Bone marrow (tissue), 2 donors: ENCODE data around the gene OMA1.
"Not testable (repeated sequence)": the region's sequence is repeated elsewhere in the genome, so short reads cannot be mapped to it uniquely, and the experiment has no call there.

ENCODE experiments used
- DNase-seq, 2 donors: peaks; one replicate each; lab custom pipeline; 2025; lab: John Stamatoyannopoulos, UW

The OMA1 gene

DNA sequence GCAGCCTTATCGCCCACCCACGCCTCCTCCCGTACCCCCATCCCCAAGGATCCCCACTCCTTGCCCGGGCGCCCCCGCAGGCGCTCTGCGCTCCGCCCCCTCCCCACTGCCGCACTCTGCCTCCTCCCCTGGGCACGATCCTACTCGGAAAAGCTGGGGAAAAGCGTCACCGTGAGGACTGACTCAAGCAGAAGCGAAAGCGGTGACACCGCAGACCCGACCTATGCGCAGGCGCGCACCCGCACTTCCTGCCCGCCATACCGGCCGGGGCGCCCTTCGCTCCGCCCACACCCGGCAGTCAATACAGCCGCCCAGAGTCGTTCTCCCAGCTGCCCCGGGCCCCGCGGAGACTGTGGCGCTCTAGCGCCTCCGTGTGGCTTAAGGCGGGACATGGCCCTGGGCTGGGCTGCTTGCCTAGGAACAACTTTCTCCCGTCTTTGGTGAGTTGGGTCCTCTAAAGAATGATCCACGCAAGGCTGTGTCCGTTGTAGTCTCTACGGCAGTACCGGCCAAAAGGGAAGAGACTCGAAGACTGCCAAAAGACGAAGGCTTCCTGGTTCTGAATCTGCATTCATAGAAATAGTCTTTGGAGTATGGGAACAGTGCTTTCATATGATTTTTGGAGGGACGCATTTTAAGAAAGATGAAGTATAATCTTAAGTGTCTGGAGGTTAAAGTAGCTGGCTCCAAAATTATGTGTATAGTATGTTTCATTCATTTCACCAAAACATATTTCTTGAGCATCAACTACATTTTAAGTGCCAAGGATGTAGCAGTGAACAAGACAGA lies at the start of gene OMA1:
OMA1 (minus strand) TSS at position 207 of the 789 bp plus-strand sequence. CDS start 7,432 bp downstream, outside the sequence.
- DNase-seq: peak; percentile 91 to 98

GRCh38 chr1:58594546-58594945 lies 48.0 kb upstream of the OMA1 start:
- DNase-seq: no peak

DNA sequence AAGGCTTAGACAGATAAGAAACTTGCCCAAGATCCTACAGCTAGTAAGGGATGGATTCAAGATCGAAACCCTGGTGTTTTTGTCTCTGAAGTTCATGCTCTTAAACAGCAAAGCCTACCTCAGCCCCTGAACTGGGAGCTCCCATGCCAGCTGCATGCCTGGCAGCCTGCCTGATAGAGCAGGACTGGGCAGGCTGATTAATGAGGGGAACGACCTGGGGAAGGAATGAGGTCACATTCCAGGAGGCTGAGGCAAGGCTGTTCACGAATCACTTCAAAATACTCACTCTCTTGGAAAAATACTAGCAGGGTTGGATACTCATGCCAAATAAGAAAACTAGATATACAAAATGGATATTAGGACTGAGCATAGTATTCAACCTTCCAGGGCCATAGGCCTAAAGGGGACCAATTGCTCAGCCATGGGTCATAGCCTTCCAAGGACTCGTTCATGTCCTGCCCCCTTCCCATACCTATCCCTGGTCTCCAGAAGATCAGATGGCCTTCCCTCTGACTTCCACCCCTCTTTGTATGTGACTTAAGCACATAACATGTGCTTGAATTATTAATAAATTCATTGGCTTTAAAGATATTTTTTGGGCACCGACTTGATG lies 46.1 kb upstream of the OMA1 start:
- DNase-seq: no peak

DNA sequence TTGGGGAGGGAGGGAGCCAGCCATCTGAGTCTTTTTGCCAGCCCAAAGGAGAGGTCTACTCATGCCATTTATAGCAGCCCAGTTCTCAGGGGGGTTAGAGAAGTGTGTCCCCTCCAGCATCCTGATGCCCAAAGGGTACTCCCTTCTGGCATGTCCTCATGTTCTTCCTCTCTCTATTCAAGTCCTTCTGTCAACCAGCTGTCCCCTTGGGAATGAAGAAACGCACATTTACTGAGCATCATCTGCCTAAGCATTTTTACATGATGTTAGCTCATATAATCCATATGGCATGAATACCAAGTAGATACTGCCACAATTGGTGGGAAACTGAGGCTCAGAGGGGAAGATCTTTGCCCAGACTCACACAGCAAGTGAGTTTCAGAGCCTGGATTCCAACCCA lies 45.3 kb upstream of the OMA1 start:
- DNase-seq: no peak

DNA sequence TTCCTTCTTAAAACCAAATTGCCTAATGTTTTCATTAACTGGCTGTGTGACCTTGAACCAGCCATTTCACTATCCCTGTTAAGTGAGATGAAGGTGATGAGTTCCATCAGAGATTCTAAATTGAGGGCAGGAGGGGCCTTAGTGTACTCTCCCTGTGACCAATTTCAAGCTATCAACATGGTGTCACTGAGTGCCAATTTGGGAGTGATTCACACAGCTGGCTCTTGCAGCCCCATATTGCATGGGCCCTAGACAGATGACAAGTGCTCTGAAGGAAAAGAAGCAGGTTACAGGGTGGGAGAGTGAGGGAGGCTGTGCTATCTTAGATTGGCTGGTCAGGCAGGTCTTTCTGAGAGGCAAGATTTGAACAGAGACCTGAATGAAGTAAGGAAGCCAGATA lies 43.5 kb upstream of the OMA1 start:
- DNase-seq: no peak

DNA sequence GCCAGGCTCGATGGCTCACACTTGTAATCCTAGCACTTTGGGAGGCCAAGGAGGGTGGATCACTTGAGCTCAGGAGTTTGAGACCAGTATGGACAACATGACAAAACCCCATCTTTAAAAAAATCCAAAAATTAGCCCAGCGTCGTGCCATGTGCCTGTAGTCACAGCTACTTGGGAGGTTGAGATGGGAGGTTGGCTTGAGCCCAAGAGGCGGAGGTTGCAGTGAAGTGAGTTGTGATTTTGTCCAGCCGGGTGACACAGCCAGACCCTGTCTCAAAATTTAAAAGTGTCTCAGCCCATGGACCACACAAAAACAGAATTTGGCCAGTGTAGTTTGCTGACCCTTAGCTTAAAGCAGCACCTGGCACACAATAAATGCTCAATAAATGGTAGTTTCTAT lies 41.9 kb upstream of the OMA1 start:
- DNase-seq: no peak

DNA sequence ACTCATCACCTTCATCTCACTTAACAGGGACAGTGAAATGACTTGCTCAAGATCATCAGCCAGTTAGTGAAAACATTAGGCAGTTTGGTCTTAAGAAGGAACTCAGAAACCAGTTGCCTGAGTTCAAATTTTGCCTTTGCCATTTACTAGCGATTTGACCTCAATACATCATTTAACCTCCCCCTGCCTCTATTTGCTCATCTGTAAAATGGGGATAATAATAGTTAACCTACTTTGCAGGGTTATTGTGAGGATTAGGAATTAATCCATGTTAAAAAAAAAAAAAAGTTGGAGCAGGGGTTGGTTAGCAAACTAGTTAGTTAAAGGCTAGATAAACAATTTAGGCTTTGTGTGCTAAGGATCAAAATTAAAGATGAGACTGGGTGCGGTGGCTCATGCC lies 41.1 kb upstream of the OMA1 start:
- no peak for DNase-seq

DNA sequence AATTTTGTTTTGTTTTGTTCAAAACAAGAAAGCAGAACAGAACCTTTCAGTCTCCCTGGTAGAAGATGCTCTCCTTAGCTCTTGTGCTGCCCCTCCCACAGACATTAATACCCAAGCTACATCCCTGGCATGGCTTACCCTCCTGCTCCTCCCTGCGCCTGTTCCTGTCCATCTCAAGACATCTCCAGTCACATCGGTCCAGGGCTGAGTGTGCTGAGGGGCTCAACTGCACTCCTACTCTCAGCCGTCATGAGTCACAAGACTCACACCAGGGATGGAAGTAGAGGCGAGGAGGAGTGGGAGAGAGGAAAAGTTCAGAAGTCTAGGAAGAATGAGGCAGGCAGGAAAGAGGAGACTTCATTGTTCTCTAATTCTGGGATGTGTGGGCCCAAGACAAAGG lies 39.7 kb upstream of the OMA1 start:
- DNase-seq: no peak

GRCh38 chr1:58585581-58586151 lies 39.1 kb upstream of the OMA1 start:
- no peak for DNase-seq

DNA sequence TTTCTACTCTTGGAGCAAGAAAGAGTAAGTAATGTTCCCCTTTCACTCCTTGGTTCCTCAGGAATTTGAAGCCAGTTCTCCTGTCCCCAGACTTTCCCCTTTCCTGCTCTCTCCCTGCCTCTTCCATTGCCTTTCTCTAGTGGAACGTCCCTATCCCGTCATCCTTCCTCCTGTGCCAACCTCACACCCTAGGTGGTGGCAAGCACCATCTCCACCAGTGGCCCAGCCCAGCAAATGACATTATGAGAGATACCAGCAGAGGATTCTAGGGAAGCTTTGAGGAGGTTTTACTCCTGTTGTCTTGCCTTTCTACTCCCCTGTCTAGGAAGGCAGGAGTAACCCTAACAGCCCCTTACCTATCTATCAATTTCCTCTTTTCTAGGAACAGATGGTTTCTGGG lies 38.6 kb upstream of the OMA1 start:
- no peak for DNase-seq

DNA sequence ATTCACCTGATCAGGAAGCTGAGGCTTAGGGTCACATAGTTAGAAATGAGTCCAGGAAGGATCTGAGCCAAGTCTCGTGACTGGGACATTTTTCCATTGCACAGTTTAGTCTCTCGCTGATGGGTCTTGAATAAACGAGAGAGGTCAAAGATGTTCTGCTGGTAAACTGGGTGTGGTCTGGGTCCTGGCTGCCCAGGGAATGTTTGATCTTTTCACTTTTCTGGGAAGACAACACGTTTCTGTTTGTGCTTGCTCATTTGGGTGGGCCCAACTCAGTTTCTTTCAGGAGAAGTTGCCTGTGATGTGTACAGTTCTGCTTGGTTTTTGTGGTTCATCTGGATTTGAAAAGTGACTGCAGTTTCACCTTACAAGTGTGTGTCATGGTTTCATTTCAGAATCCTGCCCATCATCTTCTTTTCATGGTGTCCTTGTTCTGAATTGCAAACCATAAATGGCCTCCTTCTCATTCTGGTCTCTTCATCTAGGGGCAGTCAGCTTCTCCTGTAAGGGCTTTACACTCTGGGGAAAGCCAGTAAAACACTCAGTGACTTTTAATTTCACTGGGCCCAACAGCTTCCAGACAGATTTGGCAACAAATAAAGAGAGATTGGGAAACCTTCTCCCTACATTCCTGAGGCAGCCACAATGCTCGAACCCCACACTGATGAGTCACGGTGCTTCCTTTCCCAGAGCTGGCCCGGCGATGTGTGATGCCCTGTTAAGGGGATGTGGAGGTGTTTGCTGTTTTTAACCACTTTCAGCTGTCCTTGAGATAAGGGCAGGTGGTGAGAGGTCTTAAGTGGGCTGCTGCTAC lies 37.8 kb upstream of the OMA1 start:
- no peak for DNase-seq

DNA sequence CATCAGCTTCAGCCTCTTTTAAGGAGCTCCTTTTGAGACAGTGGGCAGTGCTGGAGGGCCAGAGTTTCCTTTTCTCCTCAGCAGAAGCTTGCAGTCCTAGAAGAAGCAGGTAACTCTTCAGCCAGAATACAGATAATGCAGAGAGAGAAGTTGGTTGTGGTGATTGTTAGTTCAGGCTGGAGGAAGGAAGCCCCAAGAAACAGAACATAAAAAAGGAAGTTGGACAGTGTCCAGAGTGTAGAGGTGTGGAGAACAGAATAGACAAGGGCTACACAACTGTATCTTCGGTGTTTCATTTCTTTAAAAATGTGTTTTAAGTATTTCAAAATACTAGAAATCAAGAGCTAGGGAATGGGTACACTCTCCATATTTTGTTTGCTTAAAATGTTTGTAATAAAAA lies 37.0 kb upstream of the OMA1 start:
- DNase-seq: peak in 1 of 2 donors; percentile 36

GRCh38 chr1:58582143-58582542 lies 35.6 kb upstream of the OMA1 start:
- DNase-seq: not testable (repeated sequence)

GRCh38 chr1:58581641-58582040 lies 35.1 kb upstream of the OMA1 start:
- no peak for DNase-seq

DNA sequence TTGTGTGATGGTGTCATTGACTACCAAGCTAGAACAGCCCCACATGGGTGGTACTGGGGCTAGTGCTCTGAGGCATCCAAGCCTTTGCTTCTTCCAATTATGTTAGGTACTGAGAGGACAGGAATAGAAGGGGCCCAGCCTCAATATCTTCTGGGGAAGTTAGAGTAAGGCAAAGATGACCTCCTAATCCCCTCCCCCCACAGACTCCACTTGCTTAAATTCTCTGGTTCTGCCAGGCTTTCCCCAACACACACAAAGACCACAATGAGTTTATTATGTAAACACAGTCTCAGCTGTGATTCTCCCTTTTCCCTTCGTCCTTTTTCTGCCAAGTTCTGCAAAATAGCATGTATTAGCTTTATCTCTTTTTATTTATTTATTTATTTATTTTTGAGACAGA lies 33.7 kb upstream of the OMA1 start:
- no peak for DNase-seq

- no peak for DNase-seq
Observed at GRCh38 chr1:58577654-58578030, 31.1 kb upstream of the OMA1 start.

DNA sequence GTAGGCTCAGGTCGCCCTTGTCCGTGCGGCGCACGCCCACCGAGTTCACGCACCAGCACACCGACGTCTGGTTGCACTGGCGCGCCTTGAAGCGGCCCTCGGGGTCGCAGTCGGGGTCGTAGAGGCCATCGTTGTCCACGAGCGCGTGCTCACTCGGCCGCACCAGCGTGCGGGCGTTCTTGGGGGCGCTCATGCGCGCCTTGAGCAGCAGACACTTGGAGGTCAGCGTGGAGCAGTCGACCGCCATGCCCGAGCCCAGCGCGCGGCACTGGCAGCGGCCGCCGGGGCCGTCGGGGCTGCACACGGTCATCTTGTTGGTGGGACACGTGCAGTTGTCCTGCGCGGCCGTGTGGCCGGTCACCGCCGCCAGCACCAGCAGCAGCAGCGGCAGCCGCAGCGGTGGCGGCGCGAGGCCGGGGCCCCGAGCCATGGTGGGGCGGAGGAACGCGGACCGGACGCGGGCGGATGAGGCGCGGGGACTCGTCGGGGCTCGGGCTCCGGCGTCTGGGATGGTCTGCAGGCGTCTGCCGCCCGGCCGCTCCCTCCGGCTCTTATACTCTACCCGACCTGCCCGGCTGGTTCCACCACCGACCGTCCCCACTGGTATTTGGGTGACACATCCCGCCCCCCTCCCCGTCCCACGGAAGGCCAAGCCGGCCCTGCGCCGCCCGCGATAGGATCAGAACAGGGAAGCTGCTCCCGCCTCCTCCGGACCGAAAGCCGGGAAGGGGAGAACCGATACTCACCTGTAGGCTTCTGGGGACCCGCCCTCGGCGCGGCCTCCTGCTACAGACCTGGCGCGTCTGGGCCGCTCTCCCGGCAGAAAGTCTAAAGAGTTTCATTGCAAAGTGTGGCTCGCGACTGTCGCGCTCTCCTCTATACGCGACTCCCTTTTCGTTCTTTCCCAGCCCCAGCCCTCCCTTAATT lies 30.5 kb upstream of the OMA1 start, which contains the start of gene TACSTD2:
TACSTD2 (minus strand) TSS at position 526 of the 927 bp plus-strand sequence; CDS start at position 430, 96 bp downstream.
- no peak for DNase-seq

- DNase-seq: no peak
Observed at GRCh38 chr1:58576325-58576726, 29.8 kb upstream of the OMA1 start.

GRCh38 chr1:58575551-58576324 lies 29.2 kb upstream of the OMA1 start:
- DNase-seq: no peak

GRCh38 chr1:58574816-58575215 lies 28.3 kb upstream of the OMA1 start:
- DNase-seq: no peak
